Brain microvascular endothelial cell (primary cell): ENCODE measurements around the gene SPG11.
"Not testable (repeated sequence)": the region's sequence is repeated elsewhere in the genome, so short reads cannot be mapped to it uniquely, and the experiment has no call there.

Experiments
- DNase-seq: peaks from one replicate; pipeline ENCODE4 v3.0.0-alpha.2; 2020
- H3K27ac ChIP-seq: fragments of 250-450 bp; sonication (Bioruptor Pico); 2 replicates; pipeline ENCODE4 v1.5.1; 2020; ENCODE audit warnings: mild to moderate bottlenecking, moderate library complexity
- H3K27me3 ChIP-seq: fragments of 250-450 bp; sonication (Bioruptor Pico); replicated peaks from 2 replicates; pipeline ENCODE4 v1.5.1; 2020; ENCODE audit warnings: mild to moderate bottlenecking
- H3K36me3 ChIP-seq: fragments of 250-450 bp; sonication (Bioruptor Pico); replicated peaks from 2 replicates; pipeline ENCODE4 v1.5.1; 2020; ENCODE audit warnings: mild to moderate bottlenecking
- H3K4me3 ChIP-seq: 2 replicates; pipeline ENCODE4 v1.5.1; 2011; ENCODE audit warnings: low read depth, mild to moderate bottlenecking, control low read depth, low read length, moderate library complexity
- in situ Hi-C: cut with HindIII; loops from 2 replicates; pipeline ENCODE4 v1.10.0; 2017; ENCODE audit warnings: low sequenced_read_pairs, low pct_ligation_motif_present
- TF ChIP-seq, protein P1 (sequence below): IDR thresholded peaks from 2 replicates; pipeline ENCODE4 v1.5.1; 2011; ENCODE audit warnings: low read depth, mild to moderate bottlenecking, moderate library complexity, low read length, control low read depth, inconsistent platforms; ENCODE audit errors: missing control alignments

Gene SPG11

DNA sequence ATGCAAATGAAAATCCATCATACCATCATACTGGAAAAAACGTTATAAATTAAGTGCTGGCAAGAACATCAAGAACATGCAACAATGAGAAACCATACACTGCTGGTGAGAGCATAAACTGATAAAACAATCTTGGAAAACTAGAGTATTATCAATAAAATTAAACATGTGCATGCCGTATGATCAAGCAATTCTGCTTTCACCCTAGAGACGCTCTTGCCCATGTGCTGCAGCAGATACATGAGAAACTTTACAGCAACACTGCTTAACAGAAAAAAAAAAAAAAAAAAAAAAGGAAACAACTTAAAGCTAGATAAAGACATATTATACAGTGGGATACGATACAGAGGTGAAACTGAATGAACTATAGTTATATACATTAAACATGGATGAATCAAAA is 21.8 kb downstream of the SPG11 start:
- Histone ChIP-seq H3K27ac (no peak overlapping the region), H3K36me3 (peaks cover 9% of the 10 kb centered on the region), H3K4me3 (no peak overlapping the region), H3K27me3 (no peaks in the 10 kb centered on the region)
- TF ChIP-seq, protein P1, sequence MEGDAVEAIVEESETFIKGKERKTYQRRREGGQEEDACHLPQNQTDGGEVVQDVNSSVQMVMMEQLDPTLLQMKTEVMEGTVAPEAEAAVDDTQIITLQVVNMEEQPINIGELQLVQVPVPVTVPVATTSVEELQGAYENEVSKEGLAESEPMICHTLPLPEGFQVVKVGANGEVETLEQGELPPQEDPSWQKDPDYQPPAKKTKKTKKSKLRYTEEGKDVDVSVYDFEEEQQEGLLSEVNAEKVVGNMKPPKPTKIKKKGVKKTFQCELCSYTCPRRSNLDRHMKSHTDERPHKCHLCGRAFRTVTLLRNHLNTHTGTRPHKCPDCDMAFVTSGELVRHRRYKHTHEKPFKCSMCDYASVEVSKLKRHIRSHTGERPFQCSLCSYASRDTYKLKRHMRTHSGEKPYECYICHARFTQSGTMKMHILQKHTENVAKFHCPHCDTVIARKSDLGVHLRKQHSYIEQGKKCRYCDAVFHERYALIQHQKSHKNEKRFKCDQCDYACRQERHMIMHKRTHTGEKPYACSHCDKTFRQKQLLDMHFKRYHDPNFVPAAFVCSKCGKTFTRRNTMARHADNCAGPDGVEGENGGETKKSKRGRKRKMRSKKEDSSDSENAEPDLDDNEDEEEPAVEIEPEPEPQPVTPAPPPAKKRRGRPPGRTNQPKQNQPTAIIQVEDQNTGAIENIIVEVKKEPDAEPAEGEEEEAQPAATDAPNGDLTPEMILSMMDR: no peak
- in situ Hi-C loops: no loop called here
- DNase-seq: no peak

DNA sequence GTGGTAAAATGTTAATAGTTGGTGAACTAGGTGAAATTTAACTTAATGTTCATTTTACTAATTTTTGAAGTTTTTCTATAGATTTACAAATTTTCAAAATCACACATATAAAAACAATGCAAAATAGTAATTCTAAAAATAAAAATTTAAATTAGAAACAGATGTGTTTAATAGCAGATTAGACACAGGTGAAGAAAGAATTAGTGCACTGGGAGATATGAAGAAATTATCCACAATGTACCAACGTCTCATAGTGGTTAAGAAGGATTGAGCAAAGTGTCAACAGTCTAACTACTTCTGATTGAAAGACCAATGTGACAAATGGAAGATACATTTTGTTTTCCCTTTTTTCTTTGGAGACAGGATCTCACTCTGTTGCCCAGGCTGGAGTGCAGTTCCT is 26.5 kb downstream of the SPG11 start:
- in situ Hi-C loops: no loop called here

DNA sequence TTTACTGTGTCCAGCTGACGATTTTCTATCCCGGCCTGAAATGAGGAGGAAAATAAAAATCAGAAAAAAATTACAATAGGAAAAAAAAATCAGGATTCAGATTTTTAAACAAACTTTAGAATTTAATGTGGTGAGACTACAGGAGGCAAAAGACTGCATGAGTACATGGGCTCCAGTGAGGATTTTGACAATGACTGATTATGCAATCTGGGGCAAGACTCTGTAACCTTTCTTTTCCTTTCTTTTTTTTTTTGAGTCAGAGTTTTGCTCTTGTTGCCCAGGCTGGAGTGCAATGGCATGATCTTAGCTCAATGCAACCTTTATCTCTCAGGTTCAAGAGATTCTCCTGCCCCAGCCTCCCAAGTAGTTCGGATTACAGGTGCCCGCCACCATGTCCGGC is 29.9 kb downstream of the SPG11 start:
- Histone ChIP-seq H3K27ac (peak overlapping the region; percentile 46), H3K4me3 (no peak overlapping the region), H3K27me3 (no peaks in the 10 kb centered on the region), H3K36me3 (peaks cover 14% of the 10 kb centered on the region)
- DNase-seq: peak; percentile 2
- in situ Hi-C loops: no loop called here
- TF ChIP-seq, protein P1: no peak

More for the DNA sequence above, 26.5 kb downstream of the SPG11 start:
- DNase-seq: no peak
- Histone ChIP-seq H3K36me3 (peaks cover 7% of the 10 kb centered on the region), H3K4me3 (no peak overlapping the region), H3K27ac (no peak overlapping the region), H3K27me3 (no peaks in the 10 kb centered on the region)
- TF ChIP-seq, protein P1: no peak

DNA sequence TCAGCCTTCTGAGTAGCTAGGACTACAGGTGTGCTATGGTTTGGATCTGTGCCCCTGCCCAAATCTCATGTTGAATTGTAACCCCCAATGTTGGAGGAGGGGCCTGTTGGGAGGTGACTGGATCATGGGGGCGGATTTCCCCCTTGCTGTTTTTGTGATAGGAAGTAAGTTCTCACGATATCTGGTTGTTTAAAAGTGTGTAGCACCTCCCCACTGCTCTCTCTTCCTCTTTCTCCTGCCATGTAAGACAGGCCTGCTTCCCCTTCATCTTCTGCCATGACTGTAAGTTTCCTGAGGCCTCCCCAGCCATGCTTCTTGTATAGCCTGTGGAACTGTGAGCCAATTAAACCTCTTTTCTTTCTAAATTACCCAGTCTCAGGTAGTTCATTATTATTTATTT is 38.2 kb downstream of the SPG11 start:
- peaks cover 22% of the 10 kb centered on the region for H3K36me3 ChIP-seq
- H3K4me3 ChIP-seq, in situ Hi-C loops, DNase-seq, H3K27me3 ChIP-seq, H3K27ac ChIP-seq: not testable (repeated sequence)

DNA sequence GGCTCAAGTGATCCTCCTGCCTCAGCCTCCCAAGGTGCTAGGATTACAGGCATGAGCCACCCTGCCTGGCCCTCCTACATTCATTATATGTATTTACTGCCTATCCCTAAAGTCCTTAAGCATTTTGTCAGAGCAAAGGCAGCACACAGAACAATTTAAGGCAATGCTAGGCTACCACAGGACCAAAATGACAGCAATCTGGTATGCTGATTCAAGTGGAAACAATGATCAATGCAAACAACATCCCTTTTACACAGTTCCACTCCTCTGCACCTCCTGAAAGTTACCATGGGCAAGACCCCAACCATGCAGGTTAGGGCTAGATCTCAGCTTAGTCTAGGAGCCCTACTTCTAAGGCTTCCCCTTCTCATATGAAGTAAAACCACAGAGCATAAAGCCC is 40.3 kb downstream of the SPG11 start:
- no peaks in the 10 kb centered on the region for H3K27me3 ChIP-seq
- no peak overlapping the region for H3K4me3 ChIP-seq
- H3K27ac ChIP-seq: no peak overlapping the region
- in situ Hi-C loops: no loop called here
- DNase-seq: no peak
- peaks cover 20% of the 10 kb centered on the region for H3K36me3 ChIP-seq
- TF ChIP-seq, protein P1: no peak

DNA sequence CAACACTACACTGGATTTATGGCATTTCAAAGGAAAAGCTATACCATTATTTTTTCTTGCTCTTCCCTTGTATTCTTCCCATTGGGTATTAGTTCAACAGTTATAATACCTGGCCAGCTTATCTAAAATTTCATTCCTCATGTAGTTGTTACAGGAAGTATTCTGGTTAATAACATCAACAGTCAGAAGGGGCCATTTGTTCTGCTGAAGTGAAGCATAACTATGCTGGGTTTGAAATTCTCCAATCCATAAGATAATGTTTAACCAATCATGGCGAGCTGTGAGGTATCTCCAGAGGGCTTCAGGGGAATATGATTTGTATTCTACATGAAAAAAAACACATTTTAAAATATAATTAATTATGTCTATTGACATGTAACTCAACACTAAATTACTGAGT is 43.4 kb downstream of the SPG11 start:
- peaks cover 14% of the 10 kb centered on the region for H3K36me3 ChIP-seq
- no peak overlapping the region for H3K27ac ChIP-seq
- DNase-seq: no peak
- H3K27me3 ChIP-seq: no peaks in the 10 kb centered on the region
- in situ Hi-C loops: no loop called here
- no peak overlapping the region for H3K4me3 ChIP-seq
- TF ChIP-seq, protein P1: no peak

DNA sequence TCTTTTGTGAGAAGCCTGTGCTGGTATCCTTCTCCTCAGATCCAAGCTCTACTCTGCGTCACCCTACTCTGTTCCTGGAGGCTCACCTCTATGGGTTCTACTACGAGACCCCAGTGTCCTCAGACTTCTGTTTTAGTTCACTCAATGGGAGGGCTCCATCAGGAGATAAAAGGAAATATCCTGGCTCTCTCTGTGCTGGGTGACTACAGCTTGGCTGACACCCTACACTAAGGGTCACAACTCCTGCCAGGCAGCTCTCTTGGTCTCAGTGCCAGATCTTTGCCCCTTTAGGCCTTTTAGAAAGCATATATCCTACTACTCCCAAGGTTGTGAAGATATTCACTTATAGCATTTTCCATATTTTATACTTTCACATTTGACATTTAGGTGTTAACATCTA is 46.5 kb downstream of the SPG11 start:
- Histone ChIP-seq H3K36me3 (peaks cover 27% of the 10 kb centered on the region), H3K27ac (no peak overlapping the region), H3K27me3 (no peaks in the 10 kb centered on the region), H3K4me3 (no peak overlapping the region)
- no peak for DNase-seq
- in situ Hi-C loops: no loop called here
- TF ChIP-seq, protein P1: no peak
